Stimulated activated CD8-positive, alpha-beta memory T cell treated with anti-CD3 and anti-CD28 coated beads, Interleukin-15, amount 100 ng/mL, for 24 hours (primary cell): Measurements from ENCODE around the gene MTOR.

ENCODE experiments used
- DNase-seq: peaks from one replicate; pipeline ENCODE4 v3.0.0-alpha.2; 2020; ENCODE audit warnings: low read depth

Gene MTOR

DNA sequence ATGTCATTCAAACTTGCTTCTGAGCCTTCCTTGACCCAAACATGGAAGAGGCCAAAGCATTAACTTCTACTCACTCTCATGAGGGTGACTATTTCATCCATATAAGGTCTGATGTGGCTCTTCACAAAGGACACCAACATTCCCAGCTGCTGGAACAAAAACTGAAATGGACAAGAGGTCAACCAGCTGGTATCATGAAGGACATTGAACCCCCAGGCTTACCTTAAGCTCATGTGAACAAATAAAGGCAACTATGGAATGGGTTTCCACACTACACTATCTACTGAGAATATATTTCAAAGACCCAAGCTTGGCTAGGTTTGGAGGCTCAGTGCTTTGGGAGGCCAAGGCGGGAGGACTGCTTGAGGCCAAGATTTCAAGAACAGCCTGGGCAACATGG lies 46.3 kb downstream of the MTOR start:
- DNase-seq, result no peak

GRCh38 chr1:11215381-11216005 lies 46.9 kb downstream of the MTOR start:
- no peak for DNase-seq

DNA sequence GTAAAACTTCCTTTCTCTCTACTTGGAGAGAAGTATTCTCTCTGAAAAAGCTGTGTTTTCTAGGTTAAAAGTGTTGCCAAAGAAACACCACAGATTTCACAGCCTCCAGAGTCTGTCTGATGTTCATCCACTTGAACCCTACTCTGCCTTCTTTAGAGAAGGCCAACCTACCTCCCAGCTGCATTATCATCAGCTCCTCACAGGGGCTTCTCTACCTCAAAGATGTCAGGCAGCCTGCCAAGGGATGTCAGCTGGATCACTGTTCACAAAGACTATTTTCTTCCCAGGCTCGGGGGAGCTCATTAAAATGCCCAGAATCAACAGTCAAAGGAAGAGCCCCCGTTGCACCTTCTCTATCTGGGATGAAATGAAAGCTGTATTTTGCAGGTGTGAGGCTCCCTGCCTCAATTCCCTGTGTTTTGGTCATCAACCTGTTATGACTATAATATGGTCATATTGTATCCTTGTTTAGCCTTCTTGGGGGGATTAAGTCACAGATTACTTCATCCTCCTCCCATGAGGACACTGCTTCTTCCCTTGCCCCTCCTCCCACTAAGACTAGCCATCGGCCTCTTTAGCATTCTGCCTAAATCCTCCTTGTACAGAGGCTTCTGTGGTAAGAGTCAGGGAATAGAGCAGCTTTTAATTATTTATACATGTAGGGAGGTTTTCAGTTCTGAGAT lies 47.5 kb downstream of the MTOR start:
- no peak for DNase-seq

DNA sequence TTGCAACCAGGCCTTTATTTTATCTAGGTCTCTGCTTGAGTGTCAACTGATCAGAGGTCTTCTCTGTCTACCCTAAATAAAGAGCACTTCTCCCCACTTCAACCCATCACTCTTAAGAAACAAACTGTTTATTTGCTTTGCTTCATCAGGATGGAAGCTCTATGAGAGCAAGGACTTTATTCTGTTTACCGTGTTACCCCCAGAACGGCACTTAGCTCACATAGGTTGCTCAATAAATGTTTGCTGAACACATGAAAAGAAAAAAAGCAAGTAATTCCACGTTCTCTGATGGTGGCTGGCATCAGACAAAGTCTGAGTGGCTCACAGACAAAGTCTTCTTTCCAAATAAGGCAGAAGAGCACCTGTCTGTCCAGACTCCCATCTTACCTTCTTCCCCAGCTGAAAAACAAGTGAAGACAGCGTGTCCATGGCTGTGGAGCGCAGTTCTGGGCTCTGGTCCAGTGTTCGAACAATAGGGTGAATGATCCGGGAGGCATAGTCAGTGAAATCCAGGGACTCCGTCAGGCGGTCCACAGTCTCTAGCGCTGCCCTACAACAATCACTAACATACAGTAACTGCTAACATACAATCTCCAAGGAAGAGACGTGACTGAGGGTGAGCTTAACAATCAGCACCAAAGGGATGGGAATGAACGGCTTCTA lies 50.3 kb downstream of the MTOR start:
- no peak for DNase-seq

DNA sequence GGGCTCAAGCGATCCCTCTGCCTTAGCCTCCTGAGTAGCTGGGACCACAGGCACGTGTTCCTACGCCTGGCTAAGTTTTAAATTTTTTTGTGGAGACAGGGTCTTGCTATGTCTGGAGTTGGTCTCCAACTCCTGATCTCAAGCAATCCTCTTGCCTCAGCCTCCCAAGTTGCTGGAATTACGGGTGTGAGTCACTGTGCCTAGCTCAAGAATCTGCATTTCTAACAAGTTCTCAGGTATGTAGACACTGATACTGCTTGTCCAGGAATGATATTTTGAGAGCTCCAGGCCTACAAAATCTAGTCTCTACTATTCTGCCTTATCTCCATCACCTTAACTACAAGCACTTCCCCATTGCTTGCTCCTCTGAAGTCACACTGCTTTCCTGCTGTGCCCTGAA lies 50.9 kb downstream of the MTOR start:
- no peak for DNase-seq

DNA sequence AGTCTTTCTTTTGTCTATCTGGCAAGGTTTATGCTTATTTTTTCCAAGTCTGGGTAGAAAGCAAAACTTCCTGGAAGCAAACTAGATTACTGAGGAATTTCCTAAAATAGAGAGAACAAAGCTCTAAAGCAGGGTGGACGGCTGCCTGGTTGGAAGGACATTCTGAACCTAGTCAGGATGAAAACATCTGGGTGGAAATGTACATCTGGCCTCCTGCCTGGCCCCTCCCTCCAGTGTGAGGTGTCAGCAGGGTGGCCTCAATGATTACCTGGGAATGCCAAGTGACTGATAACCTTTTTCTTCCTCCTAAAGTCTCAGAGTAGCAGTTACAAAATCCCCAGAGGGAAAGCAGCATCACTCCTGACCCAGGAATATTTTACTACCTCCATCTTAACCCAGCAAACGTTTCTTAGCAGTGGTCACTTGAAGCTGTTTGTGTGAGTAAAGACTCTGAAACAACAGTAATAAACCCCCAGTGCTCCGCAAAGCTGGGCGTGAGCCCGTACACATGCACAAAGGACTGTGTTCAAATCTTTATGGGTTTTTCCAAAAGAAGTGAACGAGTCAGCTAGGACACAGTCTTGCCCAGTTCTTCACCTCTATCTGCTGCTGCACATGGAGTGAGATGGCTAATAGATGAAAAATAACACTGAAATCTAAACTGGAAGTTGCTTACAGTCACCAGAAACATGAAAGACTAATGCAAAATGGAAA lies 54.3 kb downstream of the MTOR start:
- DNase-seq, result no peak

DNA sequence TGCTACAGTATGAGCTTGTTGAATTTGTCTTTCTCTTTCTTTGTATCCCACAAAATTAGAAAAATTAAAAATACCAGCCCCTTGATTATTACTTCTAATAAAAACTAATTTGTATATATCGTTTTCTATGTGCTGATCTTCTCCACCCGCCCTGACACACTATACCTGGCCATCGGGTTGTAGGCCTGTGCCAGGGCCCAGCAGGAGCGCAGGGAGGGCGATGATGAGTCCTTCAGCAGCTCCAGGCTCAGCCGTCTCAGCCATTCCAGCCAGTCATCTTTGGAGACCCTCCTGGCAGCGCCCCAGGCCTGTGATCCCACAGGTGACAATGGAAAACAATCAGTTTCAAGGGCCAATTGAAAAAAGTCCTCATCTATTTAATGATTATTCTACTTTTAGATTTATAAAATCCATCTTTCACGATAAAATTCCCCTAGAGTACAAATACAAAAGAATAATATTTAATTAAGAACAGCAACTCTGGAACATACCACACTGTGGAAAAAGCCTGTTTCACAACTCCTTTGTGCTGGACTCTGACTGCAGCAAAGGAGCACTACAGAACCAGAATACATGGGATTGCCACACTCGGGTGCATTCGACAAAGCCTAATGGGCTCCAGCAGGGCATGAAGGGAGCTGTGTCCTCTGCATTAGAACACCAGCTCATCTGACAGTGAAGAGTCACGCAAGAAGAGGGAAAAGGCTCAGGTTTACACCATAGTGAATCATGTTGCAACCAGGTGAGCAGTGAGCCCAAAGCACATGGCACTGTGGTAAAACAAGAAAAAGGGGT lies 57.8 kb downstream of the MTOR start:
- DNase-seq, result no peak

DNA sequence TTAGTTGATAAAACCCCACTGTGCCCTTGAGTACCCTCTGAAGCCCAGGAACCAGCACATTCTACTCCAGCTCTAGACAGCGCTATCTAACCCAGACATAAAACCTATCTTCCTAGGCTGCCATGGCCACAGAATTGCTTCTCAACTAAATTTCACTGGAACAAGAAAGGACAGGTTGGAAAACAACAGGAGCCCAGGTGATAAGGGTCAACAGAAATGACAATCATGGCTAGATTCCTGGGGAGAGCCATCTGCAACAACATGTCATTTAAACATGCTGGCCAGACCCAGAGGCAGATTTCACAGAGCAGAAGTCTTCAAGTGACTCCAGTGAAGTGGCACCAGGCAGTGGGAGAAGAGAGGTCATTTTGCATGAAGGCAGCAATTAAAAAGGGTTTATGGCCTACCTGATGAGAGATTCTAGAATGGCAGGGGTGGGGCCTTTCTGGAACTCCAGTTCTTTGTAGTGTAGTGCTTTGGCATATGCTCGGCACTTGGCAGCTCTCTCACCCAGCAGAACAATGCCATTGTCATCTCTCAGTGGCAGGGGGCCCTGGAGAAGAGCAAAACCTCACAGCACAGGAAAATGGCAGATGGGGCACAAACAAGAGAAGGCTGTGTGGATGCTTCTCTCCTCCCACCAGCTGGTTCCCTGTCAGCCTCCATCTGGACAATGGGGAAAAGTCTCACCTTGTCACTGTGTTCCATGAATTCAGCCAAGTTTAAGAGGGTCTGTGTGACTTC lies 63.3 kb downstream of the MTOR start:
- DNase-seq, result no peak

DNA sequence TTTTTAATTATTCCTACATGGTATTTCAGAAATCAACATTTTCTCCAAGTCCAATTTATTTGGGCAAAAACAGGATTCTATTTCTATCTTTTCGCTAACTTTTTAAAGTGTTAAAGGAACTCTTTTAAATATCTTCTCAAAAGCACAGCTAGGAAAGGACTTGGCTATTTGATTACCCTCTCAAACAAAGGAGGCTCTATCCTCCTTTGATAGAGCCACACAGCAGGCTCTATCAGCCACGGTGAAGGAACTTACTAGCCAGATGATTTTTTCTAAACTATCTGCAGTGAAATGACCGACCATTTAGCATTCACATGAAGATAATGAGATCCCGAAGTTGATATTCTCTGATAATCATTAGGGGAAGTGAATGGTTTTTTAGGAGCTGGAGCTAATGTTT lies 64.1 kb downstream of the MTOR start:
- DNase-seq, result no peak

DNA sequence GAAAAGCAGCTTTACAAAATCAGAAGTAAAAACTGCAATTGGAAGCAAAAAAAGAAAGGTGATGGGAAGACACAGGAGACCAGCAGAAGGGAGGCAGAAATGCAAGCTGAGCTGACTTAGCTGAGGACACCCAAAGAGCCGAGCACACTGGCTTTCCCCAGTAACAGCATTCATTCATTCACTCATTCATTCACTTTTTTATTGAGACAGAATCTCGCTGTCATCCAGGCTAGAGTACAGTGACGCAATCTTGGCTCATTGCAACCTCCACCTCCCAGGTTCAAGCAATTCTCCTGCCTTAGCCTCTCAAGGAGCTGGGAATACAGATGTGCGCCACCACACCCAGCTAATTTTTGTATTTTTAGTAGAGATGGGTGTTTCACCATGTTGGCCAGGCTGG lies 65.0 kb downstream of the MTOR start:
- DNase-seq, result no peak

GRCh38 chr1:11196945-11197344 lies 65.4 kb downstream of the MTOR start:
- DNase-seq, result no peak

DNA sequence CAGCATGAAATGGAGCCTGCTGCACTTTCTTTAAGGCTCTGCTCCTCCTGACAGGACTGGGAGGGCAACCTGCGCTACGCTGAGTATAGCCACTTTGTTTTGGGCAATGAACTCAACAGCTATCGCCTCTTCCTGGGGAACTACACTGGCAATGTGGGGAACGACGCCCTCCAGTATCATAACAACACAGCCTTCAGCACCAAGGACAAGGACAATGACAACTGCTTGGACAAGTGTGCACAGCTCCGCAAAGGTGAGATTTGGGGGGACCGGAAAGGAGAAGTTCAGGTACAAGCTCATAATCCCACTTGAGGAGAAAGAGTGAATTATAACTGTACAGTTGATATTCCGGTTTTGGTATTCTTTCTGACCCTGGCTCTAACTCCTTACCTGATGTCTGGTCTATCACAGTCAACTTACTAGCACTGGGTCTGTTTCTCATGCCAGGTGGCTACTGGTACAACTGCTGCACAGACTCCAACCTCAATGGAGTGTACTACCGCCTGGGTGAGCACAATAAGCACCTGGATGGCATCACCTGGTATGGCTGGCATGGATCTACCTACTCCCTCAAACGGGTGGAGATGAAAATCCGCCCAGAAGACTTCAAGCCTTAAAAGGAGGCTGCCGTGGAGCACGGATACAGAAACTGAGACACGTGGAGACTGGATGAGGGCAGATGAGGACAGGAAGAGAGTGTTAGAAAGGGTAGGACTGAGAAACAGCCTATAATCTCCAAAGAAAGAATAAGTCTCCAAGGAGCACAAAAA lies 67.8 kb downstream of the MTOR start:
- no peak for DNase-seq

GRCh38 chr1:11193376-11193775 lies 69.0 kb downstream of the MTOR start:
- DNase-seq, result no peak

- no peak for DNase-seq
Observed at GRCh38 chr1:11188858-11189451, 73.4 kb downstream of the MTOR start, which contains the start of gene ANGPTL7. ANGPTL7 (plus strand) TSS chr1:11189355; CDS start chr1:11189580, 225 bp downstream.

- no peak for DNase-seq
Observed at GRCh38 chr1:11188381-11188780, 74.0 kb downstream of the MTOR start.

DNA sequence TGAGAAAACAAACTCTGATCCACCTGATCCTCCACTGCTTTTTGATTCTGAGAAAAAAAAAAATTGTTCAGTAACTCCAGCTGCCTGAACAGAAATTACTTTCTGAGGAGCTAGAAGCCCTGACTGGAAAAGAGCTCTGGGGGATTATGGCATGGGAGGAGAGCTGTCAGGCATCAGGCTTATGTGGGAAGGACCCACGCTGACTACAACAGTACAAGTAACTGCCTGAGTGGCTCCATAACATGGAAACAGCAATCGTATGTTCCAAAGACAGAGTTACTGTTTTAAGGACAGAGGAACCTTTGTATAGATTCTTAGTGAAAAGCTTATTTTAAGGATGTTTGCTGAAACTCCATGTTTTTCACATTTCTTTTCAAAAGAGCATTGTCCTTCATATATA lies 74.4 kb downstream of the MTOR start:
- DNase-seq, result no peak

DNA sequence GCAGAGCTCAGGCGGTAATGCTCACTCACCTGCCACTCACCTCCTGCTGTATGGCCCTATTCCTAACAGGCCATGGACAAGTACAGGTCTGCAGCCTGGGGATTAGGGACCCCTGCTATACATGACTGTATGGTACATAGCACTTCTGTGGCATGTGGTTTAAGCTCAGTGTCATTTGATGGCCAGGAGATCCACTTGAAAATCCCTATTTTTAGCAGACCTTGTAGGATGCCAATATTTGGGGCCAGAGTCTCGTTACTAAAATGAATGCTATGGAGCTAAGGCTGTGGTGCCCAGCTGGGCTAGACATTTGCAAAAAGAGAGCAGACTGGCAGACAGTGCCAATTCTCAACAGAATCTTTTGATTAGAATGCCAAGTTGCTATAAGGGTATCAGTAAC lies 74.9 kb downstream of the MTOR start:
- no peak for DNase-seq

DNA sequence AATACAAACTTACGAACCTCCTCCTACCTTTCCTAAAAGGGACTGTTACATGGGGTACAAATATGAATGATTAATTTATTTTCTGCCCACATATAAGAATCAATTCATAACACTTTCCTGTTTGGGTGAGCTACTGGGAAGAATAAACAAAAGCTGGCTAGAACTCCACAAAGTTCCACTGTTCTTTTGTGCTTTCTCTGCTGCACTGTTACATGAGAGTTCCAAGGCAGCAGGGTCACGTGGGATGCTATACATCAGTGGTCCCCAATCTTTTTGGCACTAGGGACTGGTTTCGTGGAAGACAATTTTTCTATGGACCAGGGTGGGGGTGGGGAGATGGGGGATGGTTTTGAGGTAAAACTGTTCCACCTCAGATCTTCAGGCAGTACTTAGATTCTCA lies 75.4 kb downstream of the MTOR start:
- no peak for DNase-seq

DNA sequence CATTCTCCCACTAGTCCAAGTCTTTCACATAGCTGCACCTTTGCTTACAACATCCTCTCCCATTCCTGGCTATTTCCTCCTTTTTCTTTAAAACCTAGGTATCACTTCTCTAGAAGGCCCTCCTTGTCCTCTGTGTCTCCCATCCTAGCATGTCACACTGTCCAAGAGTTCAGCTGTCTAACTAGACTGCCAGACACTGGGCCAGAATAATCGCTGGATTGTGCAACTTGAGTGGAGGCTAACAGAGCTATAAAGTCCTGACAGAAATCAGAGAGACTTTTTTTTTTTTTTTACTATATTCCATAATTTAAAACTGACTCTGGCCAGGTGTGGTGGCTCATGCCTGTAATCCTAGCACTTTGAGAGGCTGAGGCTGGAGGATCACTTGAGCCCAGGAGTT lies 77.4 kb downstream of the MTOR start:
- no peak for DNase-seq

- DNase-seq, result no peak
Observed at GRCh38 chr1:11182884-11183283, 79.5 kb downstream of the MTOR start.
